GM18507 (cell line): ENCODE data around the gene IL1R1.
"Not testable (repeated sequence)": the region's sequence is repeated elsewhere in the genome, so short reads cannot be mapped to it uniquely, and the experiment has no call there.

Experiments used
- DNase-seq: peaks from one replicate; pipeline ENCODE4 v3.0.0; 2011; ENCODE audit warnings: low read depth; ENCODE audit not compliant: insufficient read length; ENCODE audit errors: extremely low spot score
- FAIRE-seq: peaks from 2 replicates; lab custom pipeline; 2011; peaks lifted over from hg19 to GRCh38; lab: Jason Lieb, UNC

The IL1R1 gene

GRCh38 chr2:102110171-102110570 lies 32.4 kb upstream of the IL1R1 start:
- DNase-seq = no peak
- no peak for FAIRE-seq

GRCh38 chr2:102110596-102111334 lies 31.8 kb upstream of the IL1R1 start:
- DNase-seq = no peak
- peak; percentile 38 for FAIRE-seq

GRCh38 chr2:102111823-102112222 lies 30.7 kb upstream of the IL1R1 start:
- FAIRE-seq (no peak), DNase-seq (no peak)

GRCh38 chr2:102112271-102112670 lies 30.3 kb upstream of the IL1R1 start:
- DNase-seq (no peak), FAIRE-seq (no peak)

- peak; percentile 48 for FAIRE-seq
- DNase-seq = no peak
Observed at GRCh38 chr2:102112692-102113665, 29.6 kb upstream of the IL1R1 start.

GRCh38 chr2:102114290-102114721 lies 28.2 kb upstream of the IL1R1 start:
- DNase-seq (no peak), FAIRE-seq (peak; percentile 55)

GRCh38 chr2:102114851-102115497 lies 27.6 kb upstream of the IL1R1 start:
- FAIRE-seq (no peak), DNase-seq (no peak)

- FAIRE-seq (peak; percentile 9), DNase-seq (no peak)
Observed at GRCh38 chr2:102116630-102117471, 25.7 kb upstream of the IL1R1 start.

- no peak for FAIRE-seq
- DNase-seq = no peak
Observed at GRCh38 chr2:102117472-102117858, 25.1 kb upstream of the IL1R1 start.

GRCh38 chr2:102119255-102119654 lies 23.3 kb upstream of the IL1R1 start:
- DNase-seq (no peak), FAIRE-seq (no peak)

GRCh38 chr2:102120261-102120660 lies 22.3 kb upstream of the IL1R1 start:
- FAIRE-seq = no peak
- DNase-seq = no peak

- DNase-seq = no peak
- no peak for FAIRE-seq
Observed at GRCh38 chr2:102120701-102121159, 21.8 kb upstream of the IL1R1 start.

GRCh38 chr2:102122115-102122514 lies 20.4 kb upstream of the IL1R1 start:
- no peak for FAIRE-seq
- DNase-seq = no peak

- FAIRE-seq (no peak), DNase-seq (no peak)
Observed at GRCh38 chr2:102122909-102123308, 19.6 kb upstream of the IL1R1 start.

- not testable (repeated sequence) for FAIRE-seq, DNase-seq
Observed at GRCh38 chr2:102124421-102124820, 18.1 kb upstream of the IL1R1 start.

GRCh38 chr2:102126169-102126568 lies 16.4 kb upstream of the IL1R1 start:
- FAIRE-seq = no peak
- no peak for DNase-seq

GRCh38 chr2:102126660-102127059 lies 15.9 kb upstream of the IL1R1 start:
- no peak for FAIRE-seq
- no peak for DNase-seq

- FAIRE-seq (no peak), DNase-seq (no peak)
Observed at GRCh38 chr2:102129082-102129481, 13.5 kb upstream of the IL1R1 start.
